Nephron progenitor cell (in vitro differentiated cells): Measurements from ENCODE around the gene C10orf90.
A peak's percentile ranks its signal among the peaks of the same experiment; 100 is the strongest.

Experiments used
- DNase-seq: peaks from one replicate; pipeline ENCODE4 v3.0.0; 2021
- H3K27ac Mint-ChIP-seq: 2 replicates; pipeline ENCODE4 v1.8.0; 2021; ENCODE audit warnings: mild to moderate bottlenecking, moderate library complexity, mixed read lengths
- H3K27me3 Mint-ChIP-seq: 2 replicates; pipeline ENCODE4 v1.8.0; 2021; ENCODE audit warnings: mild to moderate bottlenecking, low read depth, mixed read lengths; ENCODE audit not compliant: poor library complexity
- H3K36me3 Mint-ChIP-seq: 2 replicates; pipeline ENCODE4 v1.8.0; 2021; ENCODE audit warnings: low read depth, mixed read lengths
- H3K4me1 Mint-ChIP-seq: 2 replicates; pipeline ENCODE4 v1.8.0; 2021; ENCODE audit warnings: mixed read lengths
- H3K4me3 Mint-ChIP-seq: 2 replicates; pipeline ENCODE4 v1.8.0; 2021; ENCODE audit warnings: mild to moderate bottlenecking, moderate library complexity, mixed read lengths
- H3K9me3 Mint-ChIP-seq: 2 replicates; pipeline ENCODE4 v1.8.0; 2021; ENCODE audit warnings: mild to moderate bottlenecking, moderate library complexity, mixed read lengths
- CTCF ChIP-seq: fragments of 200-600 bp; sonication (generic); IDR thresholded peaks from 2 replicates; pipeline ENCODE4 v1.5.0; 2021; ENCODE audit warnings: antibody characterized with exemption

C10orf90 gene

GRCh38 chr10:126407831-126408230, 262.7 kb downstream of the C10orf90 start:
- Mint-ChIP-seq H3K27me3 (peaks cover 9% of the 10 kb centered on the region), H3K9me3 (no peaks in the 10 kb centered on the region), H3K4me3 (no peak overlapping the region), H3K27ac (no peak overlapping the region), H3K4me1 (peaks cover 34% of the 10 kb centered on the region), H3K36me3 (no peaks in the 10 kb centered on the region)
- TF ChIP-seq CTCF, result no peak
- DNase-seq, result no peak

- TF ChIP-seq CTCF, result no peak
- peak overlapping the region; percentile 37 for H3K27ac Mint-ChIP-seq
- no peaks in the 10 kb centered on the region for H3K9me3 Mint-ChIP-seq
- peaks cover 9% of the 10 kb centered on the region for H3K27me3 Mint-ChIP-seq
- H3K4me3 Mint-ChIP-seq, result no peak overlapping the region
- H3K36me3 Mint-ChIP-seq, result no peaks in the 10 kb centered on the region
- H3K4me1 Mint-ChIP-seq, result peaks cover 34% of the 10 kb centered on the region
- no peak for DNase-seq
These were observed 265.2 kb downstream of the C10orf90 start for GRCh38 chr10:126405239-126405775.

GRCh38 chr10:126402721-126403695, 267.5 kb downstream of the C10orf90 start:
- no peak for DNase-seq
- Mint-ChIP-seq H3K4me1 (peaks cover 31% of the 10 kb centered on the region), H3K4me3 (no peak overlapping the region), H3K27ac (peak overlapping the region; percentile 34), H3K27me3 (peaks cover 4% of the 10 kb centered on the region), H3K9me3 (no peaks in the 10 kb centered on the region), H3K36me3 (no peaks in the 10 kb centered on the region)
- no peak for TF ChIP-seq CTCF

- Mint-ChIP-seq H3K9me3 (peaks cover 4% of the 10 kb centered on the region), H3K36me3 (no peaks in the 10 kb centered on the region), H3K27ac (no peak overlapping the region), H3K4me3 (no peak overlapping the region), H3K27me3 (peaks cover 6% of the 10 kb centered on the region), H3K4me1 (peaks cover 36% of the 10 kb centered on the region)
- no peak for DNase-seq
- no peak for TF ChIP-seq CTCF
These were observed 269.9 kb downstream of the C10orf90 start for GRCh38 chr10:126400641-126401040.

GRCh38 chr10:126398924-126399323, 271.6 kb downstream of the C10orf90 start:
- no peak overlapping the region for H3K27ac Mint-ChIP-seq
- no peak for DNase-seq
- H3K27me3 Mint-ChIP-seq, result peaks cover 6% of the 10 kb centered on the region
- no peaks in the 10 kb centered on the region for H3K36me3 Mint-ChIP-seq
- peaks cover 4% of the 10 kb centered on the region for H3K9me3 Mint-ChIP-seq
- TF ChIP-seq CTCF, result no peak
- no peak overlapping the region for H3K4me3 Mint-ChIP-seq
- H3K4me1 Mint-ChIP-seq, result peaks cover 41% of the 10 kb centered on the region
